B cell (primary cell): ENCODE measurements around the gene CXCL12. TPM values are rescaled to one million over a fixed set of nuclear protein-coding genes. Genes with fewer than 3 reads are reported as not detected.

ENCODE experiments used
- ATAC-seq: fragments of 200-7000 bp; cut with Tn5 transposase; one replicate; pipeline ENCODE4 v1.10.0; 2021; ENCODE audit warnings: low read depth, mild to moderate bottlenecking, moderate number of reproducible peaks, moderate library complexity
- CTCF ChIA-PET: fragments of 350-600 bp; sonication (Branson Sonifier 250); formaldehyde crosslinking; loops from one replicate; lab custom pipeline; 2021; ENCODE audit warnings: antibody characterized with exemption, inconsistent platforms; lab: Charles Lee
- POLR2A ChIA-PET: fragments of 350-600 bp; sonication (Branson Sonifier 250); formaldehyde crosslinking; loops from one replicate; lab custom pipeline; 2021; ENCODE audit warnings: antibody characterized with exemption; lab: Charles Lee
- DNase-seq: peaks from one replicate; pipeline ENCODE4 v3.0.0; 2013
- H2AFZ ChIP-seq: 2 replicates; pipeline ENCODE4 v1.6.1; 2012; ENCODE audit warnings: mild to moderate bottlenecking, low read depth, low read length; ENCODE audit not compliant: insufficient read depth, poor library complexity, severe bottlenecking
- H3K27ac ChIP-seq, 2 donors: 1 replicate in 1 of 2; 2 replicates in 1 of 2; pipeline ENCODE4 v1.5.1; 2012 to 2013; ENCODE audit warnings: low read length in 2 of 2, mild to moderate bottlenecking in 2 of 2, moderate library complexity in 1 of 2
- H3K27me3 ChIP-seq, 4 experiments: fragments of 200-600 bp in 1 of 4; sonication (generic) in 1 of 4; replicated peaks in 1 of 4; 1 replicate in 2 of 4; 2 replicates in 2 of 4; pipeline versions ENCODE4 v1.6.1 to v1.7.0; 2013 to 2016; ENCODE audit warnings: low read length in 3 of 4, mild to moderate bottlenecking in 2 of 4, mixed read lengths in 1 of 4, moderate library complexity in 1 of 4; ENCODE audit not compliant: insufficient read depth in 4 of 4, control insufficient read depth in 3 of 4; ENCODE audit errors: control extremely low read depth in 1 of 4
- H3K36me3 ChIP-seq, 2 experiments: replicated peaks in 1 of 2; 1 replicate in 1 of 2; 2 replicates in 1 of 2; pipeline versions ENCODE4 v1.6.1 to v1.7.1; 2013; ENCODE audit warnings: low read length in 1 of 2; ENCODE audit not compliant: insufficient read depth in 2 of 2, control insufficient read depth in 1 of 2; ENCODE audit errors: control extremely low read depth in 1 of 2, extremely low read depth in 1 of 2
- H3K4me1 ChIP-seq, 2 donors: fragments of 200-600 bp in 1 of 2; sonication (generic) in 1 of 2; 1 replicate in 1 of 2; 2 replicates in 1 of 2; pipeline versions ENCODE4 v1.5.1 to v1.6.1; 2013 to 2017; ENCODE audit warnings: low read length in 2 of 2; ENCODE audit not compliant: control insufficient read depth in 2 of 2, insufficient read depth in 2 of 2
- H3K4me2 ChIP-seq: replicated peaks from 2 replicates; pipeline ENCODE3; 2012; ENCODE audit warnings: mild to moderate bottlenecking, low read depth, low read length; ENCODE audit not compliant: poor library complexity, severe bottlenecking
- H3K4me3 ChIP-seq, 5 experiments: fragments of 200-600 bp in 1 of 5; sonication (generic) in 1 of 5; 1 replicate in 3 of 5; 2 replicates in 2 of 5; pipeline versions ENCODE4 v1.5.1 to v1.7.0; 2011 to 2016; ENCODE audit warnings: low read length in 4 of 5, mild to moderate bottlenecking in 4 of 5, low read depth in 2 of 5, control low read depth in 1 of 5, moderate library complexity in 1 of 5; ENCODE audit not compliant: insufficient read depth in 1 of 5; ENCODE audit errors: control extremely low read depth in 1 of 5, extremely low read depth in 1 of 5
- H3K79me2 ChIP-seq: fragments of 200-600 bp; sonication (generic); one replicate; pipeline ENCODE4 v1.6.0; 2016; ENCODE audit warnings: low read length; ENCODE audit not compliant: control insufficient read depth, insufficient read depth
- H3K9ac ChIP-seq: fragments of 200-600 bp; sonication (generic); 2 replicates; pipeline ENCODE4 v1.6.1; 2017; ENCODE audit warnings: mild to moderate bottlenecking, low read length, moderate library complexity
- H3K9me3 ChIP-seq, 3 donors: one replicate each; pipeline versions ENCODE4 v1.6.1 to v1.7.1; 2013; ENCODE audit warnings: low read length in 2 of 3; ENCODE audit not compliant: control insufficient read depth in 2 of 3, insufficient read depth in 1 of 3; ENCODE audit errors: control extremely low read depth in 1 of 3
- H4K20me1 ChIP-seq: 2 replicates; pipeline ENCODE4 v1.6.0; 2012; ENCODE audit warnings: mild to moderate bottlenecking, low read length; ENCODE audit not compliant: insufficient read depth, control insufficient read depth, poor library complexity, severe bottlenecking
- H3K27ac Mint-ChIP-seq: one replicate; pipeline ENCODE4 v1.8.0; 2021; ENCODE audit warnings: mixed read lengths
- H3K27me3 Mint-ChIP-seq: one replicate; pipeline ENCODE4 v1.8.0; 2021; ENCODE audit warnings: mixed read lengths
- H3K4me1 Mint-ChIP-seq: one replicate; pipeline ENCODE4 v1.8.0; 2021; ENCODE audit warnings: mixed read lengths
- H3K4me3 Mint-ChIP-seq: one replicate; pipeline ENCODE4 v1.8.0; 2021; ENCODE audit warnings: mixed read lengths
- H3K9me3 Mint-ChIP-seq: one replicate; pipeline ENCODE4 v1.8.0; 2022; ENCODE audit warnings: mixed read lengths; ENCODE audit not compliant: insufficient read depth
- CTCF ChIP-seq: fragments of 200-600 bp; IDR thresholded peaks from one replicate; pipeline ENCODE4 v1.8.0; 2022; ENCODE audit warnings: antibody characterized with exemption, mild to moderate bottlenecking
- EZH2 ChIP-seq: IDR thresholded peaks from 2 replicates; pipeline ENCODE4 v1.6.1; 2012; ENCODE audit warnings: borderline replicate concordance, low read depth, mild to moderate bottlenecking, moderate library complexity, low read length; ENCODE audit not compliant: insufficient read depth, poor library complexity, severe bottlenecking
- WGBS: methylation state at CpG from one replicate; pipeline ENCODE4 v1.1.5; 2013; ENCODE audit warnings: missing lambda C conversion rate; ENCODE audit not compliant: insufficient coverage; 5-methylcytosine and 5-hydroxymethylcytosine counted together
- intact Hi-C: fragments of 100-400 bp; cut with micrococcal nuclease; formaldehyde crosslinking; loops from one replicate; pipeline ENCODE4 v1.10.0; 2022
- polyA plus RNA-seq: library from polyadenylated mRNA; depleted of rRNA; stranded (reverse); fragments of >200 nt; gene quantifications from 2 replicates; pipeline ENCODE4 v1.2.3, GENCODE V29; 2012
- total RNA-seq, 2 donors: library from RNA; stranded (reverse); fragments of 120-200 nt in 1 of 2; gene quantifications; 1 replicate in 1 of 2; 2 replicates in 1 of 2; pipeline versions ENCODE4 v1.2.3 to v1.2.4, GENCODE V29; 2013 to 2022

The CXCL12 gene
- total and polyA plus RNA-seq, 2 donors (not counting 1 experiment from before 2014, with no cell fraction given) = not detected

DNA sequence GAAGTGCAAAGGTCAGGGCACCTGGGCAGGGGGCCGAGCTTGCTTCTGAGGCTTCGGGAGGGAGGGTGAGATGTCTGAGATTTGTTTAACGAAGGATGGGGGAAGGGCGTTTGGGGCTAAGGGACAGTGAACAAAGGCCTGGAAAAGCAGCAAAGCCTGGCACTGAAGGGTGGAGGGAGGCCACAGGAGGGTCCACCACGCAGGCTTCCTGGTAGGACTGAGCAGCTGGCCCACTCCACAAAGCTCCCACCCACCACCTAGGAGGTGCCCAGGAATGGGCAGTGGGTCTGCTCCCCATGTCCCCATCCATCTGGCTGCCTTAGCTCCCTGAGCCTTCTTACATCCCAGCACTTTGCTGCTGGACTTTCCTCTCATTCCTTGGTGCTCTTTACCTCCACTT, 39.4 kb upstream of the CXCL12 start:
- H3K9me3 Mint-ChIP-seq = no peaks in the 10 kb centered on the region
- Histone ChIP-seq H2AFZ (no peak overlapping the region), H3K4me2 (no peak overlapping the region), H3K27me3 (no peaks in the 10 kb centered on the region), H3K36me3 (no peaks in the 10 kb centered on the region), H3K9ac (no peak overlapping the region), H3K4me1 (no peaks in the 10 kb centered on the region), H3K79me2 (no peaks in the 10 kb centered on the region), H4K20me1 (no peaks in the 10 kb centered on the region), H3K9me3 (peaks cover 0 to 21% (median 0%) of the 10 kb centered on the region in 3 donors), H3K27ac (no peak overlapping the region), H3K4me3 (no peak overlapping the region)
- no peaks in the 10 kb centered on the region for H3K27me3 Mint-ChIP-seq
- ChIA-PET POLR2A (no interaction called here), CTCF (no interaction called here)
- no peak overlapping the region for H3K4me3 Mint-ChIP-seq
- intact Hi-C loops = no loop called here
- H3K4me1 Mint-ChIP-seq = no peaks in the 10 kb centered on the region
- DNase-seq = no peak
- 88% methylated on average over 5 of the region's 5 CpGs for WGBS
- ATAC-seq = no peak
- TF ChIP-seq EZH2 (no peak), CTCF (no peak)
- no peak overlapping the region for H3K27ac Mint-ChIP-seq

- Mint-ChIP-seq H3K9me3 (no peaks in the 10 kb centered on the region), H3K4me1 (no peaks in the 10 kb centered on the region), H3K27ac (no peak overlapping the region), H3K27me3 (peaks cover under 1% of the 10 kb centered on the region), H3K4me3 (no peak overlapping the region)
- Histone ChIP-seq H2AFZ (no peak overlapping the region), H3K79me2 (no peaks in the 10 kb centered on the region), H3K4me3 (no peak overlapping the region), H3K9ac (no peak overlapping the region), H3K27me3 (no peaks in the 10 kb centered on the region), H4K20me1 (no peaks in the 10 kb centered on the region), H3K9me3 (peaks cover 0 to 19% (median 0%) of the 10 kb centered on the region in 3 donors), H3K36me3 (no peaks in the 10 kb centered on the region), H3K4me2 (no peak overlapping the region), H3K27ac (no peak overlapping the region), H3K4me1 (no peaks in the 10 kb centered on the region)
- intact Hi-C loops = no loop called here
- WGBS = 85% methylated on average over 2 of the region's 8 CpGs
- CTCF ChIA-PET = no interaction called here
- TF ChIP-seq EZH2 (no peak), CTCF (no peak)
- POLR2A ChIA-PET = no interaction called here
- DNase-seq (no peak), ATAC-seq (no peak)
These were observed 37.7 kb upstream of the CXCL12 start for GRCh38 chr10:44422570-44423101.
